GM21381 (cell line): ENCODE measurements around the gene ZNF445.
"Not testable (repeated sequence)": the region's sequence is repeated elsewhere in the genome, so short reads cannot be mapped to it uniquely, and the experiment has no call there.

ENCODE experiments used
- ATAC-seq: cut with Tn5 transposase; IDR thresholded peaks from one replicate; pipeline ENCODE4 v1.9.1; 2021; ENCODE audit warnings: mild to moderate bottlenecking, moderate library complexity; ENCODE audit not compliant: unreplicated experiment

The ZNF445 gene

GRCh38 chr3:44476963-44477311 lies 533 bp downstream of the ZNF445 start:
- ATAC-seq, result no peak

DNA sequence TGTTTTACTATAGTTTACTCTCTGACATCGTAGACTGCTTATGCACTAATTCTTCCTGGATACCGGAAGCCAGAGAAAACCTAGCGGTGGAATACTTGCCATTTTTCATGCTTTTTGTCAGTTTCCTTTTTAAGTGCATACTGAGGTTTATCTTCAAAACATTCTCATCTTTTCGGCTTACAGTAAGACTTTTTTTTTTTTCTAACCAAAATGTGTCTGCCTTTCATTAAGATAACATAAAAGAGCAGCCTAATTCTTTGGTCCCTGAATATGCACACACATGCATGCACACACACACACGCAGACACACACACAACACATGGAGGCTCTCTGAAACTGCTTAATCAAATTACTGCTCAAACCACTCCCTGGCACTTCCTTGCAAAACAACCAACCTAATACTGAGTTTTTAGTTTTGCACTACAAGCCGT lies 1.3 kb downstream of the ZNF445 start:
- ATAC-seq, result no peak

DNA sequence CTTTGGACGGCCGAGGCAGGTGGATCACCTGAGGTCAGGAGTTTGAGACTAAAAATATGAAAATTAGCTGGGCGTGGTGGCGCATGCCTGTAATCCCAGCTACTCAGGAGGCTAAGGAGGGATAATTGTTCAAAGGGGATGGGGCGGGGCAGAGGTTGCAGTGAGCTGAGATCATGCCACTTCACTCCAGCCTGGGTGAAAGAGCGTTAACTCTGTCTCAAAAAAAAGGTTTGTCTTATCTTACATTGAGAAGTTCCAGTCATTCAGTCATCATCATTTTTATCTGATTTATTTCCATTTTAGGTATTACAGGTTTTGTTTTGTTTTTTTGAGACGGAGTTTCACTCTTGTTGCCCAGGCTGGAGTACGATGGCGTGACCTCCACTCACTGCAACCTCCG lies 2.6 kb downstream of the ZNF445 start:
- not testable (repeated sequence) for ATAC-seq

GRCh38 chr3:44470430-44470829 lies 7.0 kb downstream of the ZNF445 start:
- ATAC-seq, result no peak

- ATAC-seq, result no peak
Observed at GRCh38 chr3:44469914-44470313, 7.6 kb downstream of the ZNF445 start.

- ATAC-seq, result no peak
Observed at GRCh38 chr3:44468572-44469520, 8.6 kb downstream of the ZNF445 start.

DNA sequence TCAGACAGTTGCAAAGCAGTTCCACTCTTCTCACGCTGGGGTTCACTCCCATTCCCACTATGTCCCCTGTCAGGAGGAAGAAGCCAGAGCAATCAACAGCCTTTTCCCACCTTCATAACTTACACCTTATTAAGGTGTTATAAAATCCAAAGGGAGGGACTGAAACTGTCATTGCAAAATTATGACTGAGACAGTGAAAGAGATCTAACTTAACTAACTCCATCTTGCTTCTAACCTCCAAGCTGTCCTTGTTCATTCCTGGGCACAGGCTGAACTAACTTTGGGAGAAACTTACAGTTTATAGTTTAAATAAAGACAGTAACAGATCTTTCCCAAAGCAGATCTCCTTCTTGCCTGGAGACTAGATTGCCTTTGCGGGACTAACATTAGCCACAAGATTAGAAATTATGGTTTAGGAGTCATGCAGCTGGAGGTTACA lies 9.4 kb downstream of the ZNF445 start:
- ATAC-seq, result not testable (repeated sequence)

- ATAC-seq, result no peak
Observed at GRCh38 chr3:44467241-44467640, 10.2 kb downstream of the ZNF445 start.

GRCh38 chr3:44464920-44465319 lies 12.6 kb downstream of the ZNF445 start:
- not testable (repeated sequence) for ATAC-seq

DNA sequence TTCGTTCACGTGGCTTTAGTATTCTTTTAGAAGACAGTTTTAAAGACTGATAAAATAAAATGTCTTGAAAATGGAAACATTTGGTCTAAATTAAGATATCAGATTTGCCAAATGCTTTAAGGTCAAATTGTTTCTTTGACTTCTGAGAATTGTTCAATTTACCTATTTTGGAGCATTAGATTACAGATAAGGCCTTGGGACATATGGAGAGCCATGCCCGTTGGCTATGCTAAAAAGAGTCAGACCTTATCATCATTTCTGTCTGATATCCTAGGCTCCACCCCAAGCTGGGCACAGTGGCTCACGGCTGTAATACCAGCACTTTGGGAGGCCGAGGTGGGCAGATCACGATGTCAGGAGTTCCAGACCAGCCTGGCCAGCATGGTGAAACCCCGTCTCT lies 13.0 kb downstream of the ZNF445 start:
- no peak for ATAC-seq

DNA sequence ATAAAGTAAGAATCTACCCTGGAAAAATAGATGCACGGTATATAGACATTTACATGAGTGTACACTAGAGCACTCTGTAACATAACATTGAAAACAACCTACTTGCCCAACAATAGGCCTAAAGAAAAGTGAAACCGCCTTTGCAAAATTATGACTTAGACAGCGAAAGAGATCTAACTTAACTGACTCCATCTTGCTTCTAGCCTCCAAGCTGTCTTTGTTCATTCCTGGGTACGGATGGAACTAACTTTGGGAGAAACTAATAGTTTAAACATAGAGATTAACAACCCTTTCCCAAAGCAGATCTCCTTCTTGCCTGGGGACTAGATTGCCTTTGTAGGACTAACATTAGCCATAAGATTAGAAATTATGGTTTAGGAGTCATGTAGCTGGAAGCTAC lies 17.4 kb downstream of the ZNF445 start:
- not testable (repeated sequence) for ATAC-seq

- no peak for ATAC-seq
Observed at GRCh38 chr3:44455318-44455717, 22.2 kb downstream of the ZNF445 start.

DNA sequence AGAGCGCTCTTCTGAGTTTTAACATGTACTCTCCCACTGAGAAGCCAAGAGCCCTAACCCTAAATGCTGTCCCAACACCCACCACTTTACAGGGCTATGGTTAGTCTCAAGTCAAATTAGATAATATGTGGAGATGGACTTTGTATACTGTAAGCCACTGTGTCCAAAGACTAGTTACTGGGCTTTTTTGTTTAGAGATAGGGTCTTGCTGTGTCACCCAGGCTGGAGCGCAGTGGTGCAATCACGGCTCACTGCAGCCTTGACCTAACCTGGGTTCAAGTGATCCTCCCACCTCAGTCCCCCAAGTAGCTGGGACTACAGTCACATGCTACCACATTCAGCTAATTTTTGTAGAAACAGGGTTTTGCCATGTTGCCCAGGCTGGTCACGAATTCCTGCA lies 23.2 kb downstream of the ZNF445 start:
- ATAC-seq, result no peak

DNA sequence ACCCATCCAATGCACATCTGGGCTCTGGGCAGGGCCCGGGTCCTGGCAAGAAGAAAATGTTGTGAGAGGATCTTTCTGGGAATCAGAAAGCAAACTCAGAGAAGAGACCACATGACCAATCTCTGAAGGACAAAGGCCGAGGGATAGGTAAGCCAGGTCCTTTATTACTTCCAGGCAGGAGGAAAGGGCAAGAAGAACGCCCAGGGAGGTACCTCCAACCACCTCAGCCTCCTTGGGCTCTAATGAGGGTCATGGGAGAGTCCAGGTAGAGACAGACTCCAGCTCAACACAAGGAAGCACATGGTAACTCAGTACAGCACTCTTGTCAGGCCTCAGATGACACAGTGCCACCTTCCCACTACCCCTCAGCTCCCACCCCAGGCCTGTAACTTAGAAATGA lies 26.0 kb downstream of the ZNF445 start:
- ATAC-seq, result no peak

DNA sequence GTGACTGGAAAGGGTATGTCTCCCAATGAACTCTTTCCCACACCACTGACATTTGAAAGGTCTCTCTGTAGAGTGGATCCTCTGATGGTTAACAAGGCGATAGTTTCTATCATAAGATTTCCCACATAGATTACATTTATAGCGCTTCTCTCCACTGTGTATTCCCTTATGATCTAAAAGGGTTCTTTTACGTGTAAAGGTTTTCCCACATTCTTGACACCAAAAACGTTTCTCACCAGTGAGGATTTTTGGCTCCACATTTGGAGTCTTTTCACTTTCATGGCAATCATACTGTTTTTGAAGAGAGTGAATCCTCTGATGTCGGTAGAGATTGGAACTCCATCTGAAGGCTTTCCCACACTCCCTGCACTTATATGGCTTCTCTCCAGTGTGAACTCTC lies 30.5 kb downstream of the ZNF445 start:
- ATAC-seq, result no peak

DNA sequence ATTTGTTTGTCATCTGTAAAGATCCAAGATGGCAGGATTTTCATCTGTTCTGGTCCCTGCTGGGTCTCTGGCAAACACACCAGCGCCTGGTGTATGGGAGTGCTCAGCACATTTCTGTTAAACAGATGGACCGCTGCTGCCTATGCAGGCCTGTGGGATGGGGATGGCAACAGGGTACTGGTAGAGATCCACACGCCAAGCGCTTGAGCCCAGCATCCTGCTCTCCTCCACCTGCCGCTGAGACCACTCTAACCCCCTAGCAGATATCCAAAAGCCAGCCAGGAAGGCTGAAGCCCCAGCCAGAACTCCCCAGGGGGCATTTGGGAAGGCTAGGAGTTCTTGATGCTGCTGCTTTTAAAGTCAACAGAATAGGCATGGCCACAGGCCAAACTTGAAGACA lies 31.7 kb downstream of the ZNF445 start:
- no peak for ATAC-seq

GRCh38 chr3:44444896-44445691 lies 32.4 kb downstream of the ZNF445 start:
- no peak for ATAC-seq

DNA sequence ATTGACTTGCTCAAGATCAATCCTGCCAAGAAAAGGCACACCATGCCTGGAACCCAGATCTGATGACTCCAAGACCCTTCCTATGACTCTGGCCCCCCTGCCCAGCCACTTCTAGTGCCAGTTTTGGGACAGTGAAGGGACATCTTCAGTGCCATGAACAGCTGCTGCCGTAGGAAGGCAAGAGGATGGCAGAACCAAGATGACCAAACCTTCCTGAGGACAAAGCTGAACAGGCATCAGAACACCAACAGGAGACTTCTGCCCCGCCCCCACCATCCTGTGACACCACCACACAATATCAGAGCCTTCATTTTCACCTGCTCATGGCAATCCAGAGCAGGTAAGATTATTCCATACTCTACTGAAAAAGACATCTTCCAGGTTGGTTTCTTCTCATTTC lies 33.0 kb downstream of the ZNF445 start:
- no peak for ATAC-seq

- ATAC-seq, result no peak
Observed at GRCh38 chr3:44442596-44443309, 34.7 kb downstream of the ZNF445 start.

GRCh38 chr3:44439499-44440295 lies 37.8 kb downstream of the ZNF445 start:
- peak; percentile 94 for ATAC-seq
